Measurements from ENCODE around the gene ZNF205.

- TF ChIP-seq POLR2AphosphoS5 (IDR thresholded peaks at IDR 0.05; ENCODE audit: low read depth, low read length) (no peak), POLR2A (IDR thresholded peaks at IDR 0.05; ENCODE audit: low read depth, low read length) (no peak)
These were observed 46.3 kb downstream of the ZNF205 start for GRCh38 chr16:3158510-3159314.

Measured in GM12892 (cell line).